RWPE2 (cell line): ENCODE results near the gene DSCAM.

Experiments
- ATAC-seq: fragments of 200-7000 bp; cut with Tn5 transposase; 3 replicates; pipeline ENCODE4 v1.9.1; 2021; ENCODE audit warnings: low read depth
- DNase-seq: peaks from one replicate; pipeline ENCODE4 v3.0.0-alpha.2; 2020; ENCODE audit warnings: low spot score
- H3K27ac ChIP-seq: fragments of 450-650 bp; 2 replicates; pipeline ENCODE4 v1.5.1; 2017; ENCODE audit warnings: mild to moderate bottlenecking; ENCODE audit not compliant: poor library complexity, severe bottlenecking
- H3K27me3 ChIP-seq: fragments of 250-450 bp; sonication (Bioruptor Pico); 2 replicates; pipeline ENCODE4 v1.5.1; 2021; ENCODE audit warnings: mild to moderate bottlenecking, moderate library complexity; ENCODE audit not compliant: insufficient read depth, poor library complexity, severe bottlenecking
- H3K36me3 ChIP-seq: fragments of 250-450 bp; sonication (Bioruptor Pico); 2 replicates; pipeline ENCODE4 v1.5.1; 2020; ENCODE audit warnings: low read depth, mild to moderate bottlenecking, moderate library complexity
- H3K4me1 ChIP-seq: fragments of 250-450 bp; sonication (Bioruptor Pico); 2 replicates; pipeline ENCODE4 v1.5.1; 2021; ENCODE audit warnings: mild to moderate bottlenecking, moderate library complexity; ENCODE audit not compliant: insufficient read depth, poor library complexity, severe bottlenecking
- H3K4me3 ChIP-seq: fragments of 250-450 bp; sonication (Bioruptor Pico); 2 replicates; pipeline ENCODE4 v1.5.1; 2021; ENCODE audit warnings: mild to moderate bottlenecking, moderate library complexity; ENCODE audit not compliant: severe bottlenecking
- H3K9me3 ChIP-seq: fragments of 250-450 bp; sonication (Bioruptor Pico); 2 replicates; pipeline ENCODE4 v1.5.1; 2021; ENCODE audit warnings: mild to moderate bottlenecking, moderate library complexity; ENCODE audit not compliant: severe bottlenecking
- TF ChIP-seq, protein P1 (sequence below): fragments of 450-650 bp; IDR thresholded peaks from one replicate; pipeline ENCODE4 v1.5.1; 2017; ENCODE audit warnings: mild to moderate bottlenecking, moderate library complexity; ENCODE audit not compliant: poor library complexity, severe bottlenecking

Gene DSCAM

GRCh38 chr21:40349591-40349990 is 497.4 kb downstream of the DSCAM start:
- no peaks in the 10 kb centered on the region for H3K36me3 ChIP-seq
- TF ChIP-seq, protein P1, sequence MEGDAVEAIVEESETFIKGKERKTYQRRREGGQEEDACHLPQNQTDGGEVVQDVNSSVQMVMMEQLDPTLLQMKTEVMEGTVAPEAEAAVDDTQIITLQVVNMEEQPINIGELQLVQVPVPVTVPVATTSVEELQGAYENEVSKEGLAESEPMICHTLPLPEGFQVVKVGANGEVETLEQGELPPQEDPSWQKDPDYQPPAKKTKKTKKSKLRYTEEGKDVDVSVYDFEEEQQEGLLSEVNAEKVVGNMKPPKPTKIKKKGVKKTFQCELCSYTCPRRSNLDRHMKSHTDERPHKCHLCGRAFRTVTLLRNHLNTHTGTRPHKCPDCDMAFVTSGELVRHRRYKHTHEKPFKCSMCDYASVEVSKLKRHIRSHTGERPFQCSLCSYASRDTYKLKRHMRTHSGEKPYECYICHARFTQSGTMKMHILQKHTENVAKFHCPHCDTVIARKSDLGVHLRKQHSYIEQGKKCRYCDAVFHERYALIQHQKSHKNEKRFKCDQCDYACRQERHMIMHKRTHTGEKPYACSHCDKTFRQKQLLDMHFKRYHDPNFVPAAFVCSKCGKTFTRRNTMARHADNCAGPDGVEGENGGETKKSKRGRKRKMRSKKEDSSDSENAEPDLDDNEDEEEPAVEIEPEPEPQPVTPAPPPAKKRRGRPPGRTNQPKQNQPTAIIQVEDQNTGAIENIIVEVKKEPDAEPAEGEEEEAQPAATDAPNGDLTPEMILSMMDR = no peak

DNA sequence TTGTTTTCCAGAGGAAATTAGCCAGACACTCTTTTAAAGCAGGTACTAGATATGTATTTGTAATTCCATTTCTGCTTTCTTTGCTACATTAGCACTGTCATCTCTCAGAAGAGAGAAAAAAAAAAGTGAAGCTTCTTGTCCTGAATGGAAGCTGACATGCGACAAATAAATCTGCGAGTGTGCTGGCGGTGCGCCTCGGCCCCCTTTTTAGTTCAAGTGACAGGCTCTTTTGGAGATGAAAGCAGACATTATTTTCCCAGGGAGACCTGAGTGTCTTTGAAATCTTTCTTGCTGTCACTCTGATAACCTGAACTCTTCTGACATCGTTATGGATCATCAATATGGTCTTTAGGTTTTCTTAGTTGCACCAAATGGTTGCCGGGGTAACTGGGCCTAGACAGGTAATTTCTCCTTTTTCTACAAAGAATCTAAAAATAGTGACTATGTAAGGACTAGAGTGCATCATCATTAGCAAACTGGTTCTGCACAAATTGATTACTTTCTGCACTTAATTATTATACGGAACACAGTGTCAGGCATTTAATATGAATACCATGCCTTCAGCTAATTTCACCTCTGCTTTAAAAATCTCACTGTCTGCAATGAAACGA is 501.1 kb downstream of the DSCAM start:
- Histone ChIP-seq H3K4me1 (no peaks in the 10 kb centered on the region), H3K27ac (no peak overlapping the region), H3K9me3 (no peaks in the 10 kb centered on the region), H3K36me3 (no peaks in the 10 kb centered on the region), H3K27me3 (no peaks in the 10 kb centered on the region), H3K4me3 (no peak overlapping the region)
- ATAC-seq (no peak), DNase-seq (no peak)
- TF ChIP-seq, protein P1 = no peak

More at GRCh38 chr21:40349591-40349990, 497.4 kb downstream of the DSCAM start:
- Histone ChIP-seq H3K9me3 (no peaks in the 10 kb centered on the region), H3K4me3 (no peak overlapping the region), H3K4me1 (no peaks in the 10 kb centered on the region), H3K27me3 (no peaks in the 10 kb centered on the region), H3K27ac (no peak overlapping the region)
- ATAC-seq = no peak
- no peak for DNase-seq

GRCh38 chr21:40340357-40340756 is 506.6 kb downstream of the DSCAM start:
- Histone ChIP-seq H3K4me1 (no peaks in the 10 kb centered on the region), H3K36me3 (no peaks in the 10 kb centered on the region), H3K27ac (no peak overlapping the region), H3K9me3 (no peaks in the 10 kb centered on the region), H3K4me3 (no peak overlapping the region), H3K27me3 (no peaks in the 10 kb centered on the region)
- DNase-seq (no peak), ATAC-seq (no peak)
- TF ChIP-seq, protein P1 = no peak

DNA sequence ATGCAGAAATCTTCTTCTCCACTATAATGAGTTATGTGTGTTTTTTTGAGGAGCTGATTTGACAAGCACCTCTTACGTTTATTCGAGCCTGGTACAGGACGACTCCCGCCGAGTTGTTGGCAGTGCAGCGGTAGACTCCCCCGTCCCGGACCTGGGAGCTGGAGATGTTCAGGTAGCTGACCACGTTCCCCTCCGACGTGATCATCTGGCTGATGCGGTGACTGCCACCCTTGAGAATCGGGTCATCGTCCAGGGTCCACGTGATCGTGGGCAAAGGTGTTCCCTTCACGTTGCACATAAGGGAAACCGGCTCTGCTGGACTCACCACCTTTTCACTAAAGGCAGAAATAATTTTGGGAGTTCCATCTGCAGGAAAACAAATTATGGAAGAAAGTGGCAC is 507.9 kb downstream of the DSCAM start:
- Histone ChIP-seq H3K27ac (no peak overlapping the region), H3K4me1 (no peaks in the 10 kb centered on the region), H3K9me3 (no peaks in the 10 kb centered on the region), H3K27me3 (no peaks in the 10 kb centered on the region), H3K4me3 (no peak overlapping the region), H3K36me3 (no peaks in the 10 kb centered on the region)
- DNase-seq (no peak), ATAC-seq (no peak)
- TF ChIP-seq, protein P1 = no peak

GRCh38 chr21:40337981-40338380 is 509.0 kb downstream of the DSCAM start:
- no peaks in the 10 kb centered on the region for H3K27me3 ChIP-seq

More at GRCh38 chr21:40337981-40338380, 509.0 kb downstream of the DSCAM start:
- no peaks in the 10 kb centered on the region for H3K36me3 ChIP-seq
- no peak overlapping the region for H3K4me3 ChIP-seq
- H3K27ac ChIP-seq = no peak overlapping the region
- no peak for ATAC-seq
- H3K9me3 ChIP-seq = no peaks in the 10 kb centered on the region
- no peak for DNase-seq
- no peaks in the 10 kb centered on the region for H3K4me1 ChIP-seq
- TF ChIP-seq, protein P1 = no peak
